A549 (cell line): ENCODE results near the gene KLHL3.

ENCODE experiments used
- HDAC2 ChIP-seq: fragments of 200-600 bp; sonication (generic); IDR thresholded peaks from 2 replicates; pipeline ENCODE4 v1.6.1; 2016
- JUN ChIP-seq, 2 experiments: fragments of >200 bp; sonication (Bioruptor Twin); formaldehyde crosslinking; IDR thresholded peaks; 2 replicates in 1 of 2; 3 replicates in 1 of 2; pipeline ENCODE4 v1.6.1; 2016 to 2017
- TF ChIP-seq, protein P1 (sequence below): fragments of >200 bp; sonication (Bioruptor Twin); formaldehyde crosslinking; IDR thresholded peaks from 3 replicates; pipeline ENCODE4 v1.5.1; 2016

DNA sequence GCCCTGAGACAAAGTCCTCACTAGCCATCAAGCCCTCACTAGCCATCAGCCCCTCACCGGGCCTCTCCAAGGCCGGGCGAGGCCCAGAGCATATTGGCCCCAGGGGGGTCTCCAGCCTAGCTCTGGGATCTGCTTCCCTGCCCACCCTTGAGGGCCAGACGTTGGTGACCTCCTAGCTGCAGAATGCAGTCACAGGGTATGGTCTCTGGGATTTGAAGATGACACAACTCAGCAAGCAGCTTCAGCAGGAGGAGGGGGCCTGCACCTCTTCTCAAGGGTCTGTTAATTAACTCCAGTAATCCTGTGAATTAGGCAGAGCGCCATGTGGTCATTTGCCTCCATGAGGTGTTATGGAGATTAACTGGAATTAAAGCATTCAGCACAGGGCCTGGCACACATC, 119.8 kb downstream of the KLHL3 start:
- TF ChIP-seq, protein P1, sequence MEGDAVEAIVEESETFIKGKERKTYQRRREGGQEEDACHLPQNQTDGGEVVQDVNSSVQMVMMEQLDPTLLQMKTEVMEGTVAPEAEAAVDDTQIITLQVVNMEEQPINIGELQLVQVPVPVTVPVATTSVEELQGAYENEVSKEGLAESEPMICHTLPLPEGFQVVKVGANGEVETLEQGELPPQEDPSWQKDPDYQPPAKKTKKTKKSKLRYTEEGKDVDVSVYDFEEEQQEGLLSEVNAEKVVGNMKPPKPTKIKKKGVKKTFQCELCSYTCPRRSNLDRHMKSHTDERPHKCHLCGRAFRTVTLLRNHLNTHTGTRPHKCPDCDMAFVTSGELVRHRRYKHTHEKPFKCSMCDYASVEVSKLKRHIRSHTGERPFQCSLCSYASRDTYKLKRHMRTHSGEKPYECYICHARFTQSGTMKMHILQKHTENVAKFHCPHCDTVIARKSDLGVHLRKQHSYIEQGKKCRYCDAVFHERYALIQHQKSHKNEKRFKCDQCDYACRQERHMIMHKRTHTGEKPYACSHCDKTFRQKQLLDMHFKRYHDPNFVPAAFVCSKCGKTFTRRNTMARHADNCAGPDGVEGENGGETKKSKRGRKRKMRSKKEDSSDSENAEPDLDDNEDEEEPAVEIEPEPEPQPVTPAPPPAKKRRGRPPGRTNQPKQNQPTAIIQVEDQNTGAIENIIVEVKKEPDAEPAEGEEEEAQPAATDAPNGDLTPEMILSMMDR: no peak
- TF ChIP-seq JUN (IDR thresholded peaks at IDR 0.05): no peak
- no peak for TF ChIP-seq HDAC2
